DND-41 (cell line): ENCODE results near the gene HES2.

ENCODE experiments used
- ATAC-seq: fragments of 200-7000 bp; cut with Tn5 transposase; 3 replicates; pipeline ENCODE4 v1.9.1; 2021; ENCODE audit warnings: low read depth; ENCODE audit not compliant: insufficient read depth
- DNase-seq: peaks from one replicate; pipeline ENCODE4 v3.0.0-alpha.2; 2020
- H2AFZ ChIP-seq: 2 replicates; pipeline ENCODE4 v1.6.0; 2012; ENCODE audit warnings: low read depth, low read length
- H3K27ac ChIP-seq: 2 replicates; pipeline ENCODE4 v1.5.1; 2012; ENCODE audit warnings: low read length, inconsistent platforms
- H3K27me3 ChIP-seq: fragments of 200-600 bp; sonication (generic); 2 replicates; pipeline ENCODE4 v1.6.0; 2012; ENCODE audit warnings: low read length, mild to moderate bottlenecking, inconsistent platforms; ENCODE audit not compliant: insufficient read depth, poor library complexity
- H3K36me3 ChIP-seq: 2 replicates; pipeline ENCODE4 v1.5.1; 2012; ENCODE audit warnings: low read length, inconsistent platforms; ENCODE audit not compliant: insufficient read depth
- H3K4me1 ChIP-seq: 2 replicates; pipeline ENCODE4 v1.5.1; 2012; ENCODE audit warnings: mild to moderate bottlenecking, low read length; ENCODE audit not compliant: insufficient read depth
- H3K4me2 ChIP-seq: 2 replicates; pipeline ENCODE4 v1.6.0; 2012; ENCODE audit warnings: mild to moderate bottlenecking, moderate library complexity, low read length, inconsistent platforms; ENCODE audit not compliant: insufficient read depth
- H3K4me3 ChIP-seq, 2 experiments: fragments of 200-600 bp in 1 of 2; shearing (Covaris generic) in 1 of 2; 2 replicates each; pipeline ENCODE4 v1.5.1; 2012 to 2016; ENCODE audit warnings: inconsistent platforms in 2 of 2, low read length in 2 of 2, mild to moderate bottlenecking in 2 of 2, low read depth in 1 of 2, moderate library complexity in 1 of 2
- H3K79me2 ChIP-seq: 2 replicates; pipeline ENCODE4 v1.6.0; 2012; ENCODE audit warnings: low read length, inconsistent platforms; ENCODE audit not compliant: insufficient read depth
- H3K9ac ChIP-seq: 2 replicates; pipeline ENCODE4 v1.6.0; 2012; ENCODE audit warnings: low read depth, mild to moderate bottlenecking, inconsistent platforms, low read length, moderate library complexity
- H3K9me3 ChIP-seq: 2 replicates; pipeline ENCODE4 v1.5.1; 2012; ENCODE audit warnings: low read length, moderate library complexity, mild to moderate bottlenecking, inconsistent platforms; ENCODE audit not compliant: insufficient read depth, severe bottlenecking
- H4K20me1 ChIP-seq: 2 replicates; pipeline ENCODE4 v1.6.0; 2012; ENCODE audit warnings: low read length; ENCODE audit not compliant: insufficient read depth
- CTCF ChIP-seq: IDR thresholded peaks from 2 replicates; pipeline ENCODE4 v1.5.1; 2012; ENCODE audit warnings: borderline replicate concordance, low read length, moderate library complexity, mild to moderate bottlenecking; ENCODE audit not compliant: poor library complexity, severe bottlenecking; ENCODE audit errors: extremely low read depth
- EZH2 ChIP-seq: IDR thresholded peaks from 3 replicates; pipeline ENCODE4 v1.6.1; 2012; ENCODE audit warnings: borderline replicate concordance, low read depth, mild to moderate bottlenecking, moderate library complexity, low read length, inconsistent platforms; ENCODE audit not compliant: severe bottlenecking

The HES2 gene

GRCh38 chr1:6393400-6394187 lies 26.1 kb downstream of the HES2 start, which contains the start of gene ACOT7:
Gene ACOT7 (minus strand): TSS chr1:6393767. CDS start chr1:6393399, 368 bp downstream.
- Histone ChIP-seq H3K27ac (peak within 1 kb of the TSS; percentile 94), H3K9ac (peak within 1 kb of the TSS; percentile 95), H3K4me1 (peaks cover 43% of the 10 kb centered on the region), H3K9me3 (no peaks in the 10 kb centered on the region), H3K4me3 (peak within 1 kb of the TSS; percentile 93 to 98), H4K20me1 (peaks cover 35% of the 10 kb centered on the region), H3K36me3 (peaks cover 9% of the 10 kb centered on the region; the same call in 1 of the 2 replicates), H3K4me2 (peak within 1 kb of the TSS; percentile 96), H3K79me2 (peaks cover 51% of the 10 kb centered on the region), H2AFZ (peak within 1 kb of the TSS; percentile 75), H3K27me3 (no peaks in the 10 kb centered on the region)
- peak; percentile 36 for TF ChIP-seq CTCF
- TF ChIP-seq EZH2 = no peak
- peak; percentile 94 for DNase-seq
- ATAC-seq = peak; percentile 79

GRCh38 chr1:6392809-6393399 lies 26.8 kb downstream of the HES2 start:
- peak overlapping the region; percentile 84 for H3K27ac ChIP-seq
- TF ChIP-seq CTCF = no peak
- no peak for TF ChIP-seq EZH2
- ATAC-seq (no peak; the same call in 2 of the 3 replicates), DNase-seq (no peak)
- peak overlapping the region; percentile 74 for H2AFZ ChIP-seq
- H3K9me3 ChIP-seq = no peaks in the 10 kb centered on the region
- H3K9ac ChIP-seq = peak overlapping the region; percentile 95
- no peaks in the 10 kb centered on the region for H3K27me3 ChIP-seq
- H3K4me3 ChIP-seq = peak overlapping the region; percentile 93 to 98
- H3K4me1 ChIP-seq = peaks cover 43% of the 10 kb centered on the region
- H4K20me1 ChIP-seq = peaks cover 35% of the 10 kb centered on the region
- H3K79me2 ChIP-seq = peaks cover 57% of the 10 kb centered on the region
- peaks cover 9% of the 10 kb centered on the region; the same call in 1 of the 2 replicates for H3K36me3 ChIP-seq
- peak overlapping the region; percentile 96 for H3K4me2 ChIP-seq

- Histone ChIP-seq H4K20me1 (peaks cover 40% of the 10 kb centered on the region), H3K79me2 (peaks cover 63% of the 10 kb centered on the region), H3K9ac (peak overlapping the region; percentile 95), H3K9me3 (no peaks in the 10 kb centered on the region), H2AFZ (peak overlapping the region; percentile 74), H3K27me3 (no peaks in the 10 kb centered on the region), H3K36me3 (peaks cover 9% of the 10 kb centered on the region; the same call in 1 of the 2 replicates), H3K4me3 (peak overlapping the region; percentile 93 to 98), H3K4me1 (peaks cover 43% of the 10 kb centered on the region), H3K4me2 (peak overlapping the region; percentile 96), H3K27ac (peak overlapping the region; percentile 84)
- TF ChIP-seq CTCF = no peak
- ATAC-seq = no peak
- peak; percentile 48 for DNase-seq
Observed at GRCh38 chr1:6391951-6392808, 27.5 kb downstream of the HES2 start.
